K562 (cell line): ENCODE measurements around the gene PCSK5. TPM values are rescaled to one million over a fixed set of nuclear protein-coding genes. Genes with fewer than 3 reads are reported as not detected.

ENCODE experiments used
- ATAC-seq: fragments of 200-7000 bp; cut with Tn5 transposase; 3 replicates; pipeline ENCODE4 v1.9.1; 2020; ENCODE audit warnings: moderate library complexity
- BruUV-seq: library from RNA; stranded (reverse); fragments of 400-500 nt; replicated peaks from 2 replicates; lab custom pipeline; 2021; lab: Mats Ljungman, UMichigan
- CTCF ChIA-PET: fragments of 300-600 bp; formaldehyde crosslinking; extraction: SDS; loops from one replicate; lab custom pipeline; 2021; ENCODE audit warnings: low intra/inter-chr PET ratio; lab: Yijun Ruan, JAX
- POLR2A ChIA-PET: fragments of 300-600, 350-650 bp; sonication (Branson Sonifier 250); formaldehyde crosslinking; extraction: SDS; loops from one replicate; lab custom pipeline; 2021; ENCODE audit warnings: antibody characterized with exemption, inconsistent platforms; lab: Yijun Ruan, JAX
- DNase-seq, 4 experiments: peaks; one replicate each; pipeline versions ENCODE4 v3.0.0 to v3.0.0-alpha.2; 2011 to 2018; ENCODE audit warnings: low spot score in 3 of 4, mixed read lengths in 3 of 4; ENCODE audit errors: extremely low read depth in 1 of 4
- FAIRE-seq: peaks from 2 replicates; lab custom pipeline; 2011; peaks lifted over from hg19 to GRCh38; lab: Jason Lieb, UNC
- H2AFZ ChIP-seq: 2 replicates; pipeline ENCODE4 v1.6.0; 2011; ENCODE audit warnings: low read depth, low read length, control low read depth, inconsistent platforms
- H3K27ac ChIP-seq: fragments of 200-600 bp; 3 replicates; pipeline ENCODE4 v1.8.0; 2011; ENCODE audit warnings: low read depth, mild to moderate bottlenecking, control low read depth, inconsistent platforms, low read length, moderate library complexity, mixed read lengths; ENCODE audit errors: extremely low read depth
- H3K27me3 ChIP-seq, 2 experiments: fragments of 300-600 bp in 1 of 2; 2 replicates in 1 of 2; 3 replicates in 1 of 2; pipeline versions ENCODE4 v1.6.0 to v1.8.0; 2011; ENCODE audit warnings: inconsistent platforms in 2 of 2, low read length in 2 of 2, mild to moderate bottlenecking in 1 of 2, mixed read lengths in 1 of 2, moderate library complexity in 1 of 2; ENCODE audit not compliant: control insufficient read depth in 2 of 2, insufficient read depth in 2 of 2
- H3K36me3 ChIP-seq: fragments of 300-600 bp; 3 replicates; pipeline ENCODE4 v1.8.0; 2011; ENCODE audit warnings: mild to moderate bottlenecking, low read length, inconsistent platforms; ENCODE audit not compliant: control insufficient read depth, insufficient read depth
- H3K4me1 ChIP-seq, 2 experiments: fragments of 200-600 bp in 1 of 2; replicated peaks in 1 of 2; 2 replicates in 1 of 2; 3 replicates in 1 of 2; pipeline versions ENCODE4 v1.5.1 to v1.8.0; 2011; ENCODE audit warnings: inconsistent platforms in 2 of 2, low read length in 2 of 2, mild to moderate bottlenecking in 1 of 2, mixed read lengths in 1 of 2, moderate library complexity in 1 of 2; ENCODE audit not compliant: control insufficient read depth in 2 of 2, insufficient read depth in 2 of 2
- H3K4me2 ChIP-seq: 2 replicates; pipeline ENCODE4 v1.6.1; 2011; ENCODE audit warnings: low read length, control low read depth, inconsistent platforms, mixed read lengths; ENCODE audit not compliant: insufficient read depth
- H3K4me3 ChIP-seq: fragments of 200-600 bp; sonication (generic), shearing (Covaris generic); 2 replicates; pipeline ENCODE4 v1.5.1; 2016; ENCODE audit warnings: control low read depth, inconsistent platforms
- H3K79me2 ChIP-seq: fragments of 200-600 bp; 3 replicates; pipeline ENCODE4 v1.8.0; 2011; ENCODE audit warnings: low read length, inconsistent platforms; ENCODE audit not compliant: control insufficient read depth, insufficient read depth
- H3K9ac ChIP-seq, 2 experiments: 2 replicates each; pipeline versions ENCODE4 v1.6.0 to v1.6.1; 2011; ENCODE audit warnings: low read depth in 2 of 2, low read length in 2 of 2, control low read depth in 1 of 2, inconsistent platforms in 1 of 2, mild to moderate bottlenecking in 1 of 2, mixed read lengths in 1 of 2; ENCODE audit not compliant: insufficient read depth in 1 of 2
- H3K9me1 ChIP-seq: one replicate; pipeline ENCODE4 v1.6.0; 2011; ENCODE audit warnings: inconsistent platforms, mild to moderate bottlenecking, low read length, moderate library complexity; ENCODE audit not compliant: control insufficient read depth, insufficient read depth
- H3K9me3 ChIP-seq: replicated peaks from 2 replicates; pipeline ENCODE4 v1.5.1; 2011; ENCODE audit warnings: low read depth, low read length, inconsistent platforms; ENCODE audit not compliant: control insufficient read depth, insufficient read depth
- H4K20me1 ChIP-seq: replicated peaks from 2 replicates; pipeline ENCODE4 v1.6.1; 2011; ENCODE audit warnings: low read length, inconsistent platforms, mixed read lengths; ENCODE audit not compliant: control insufficient read depth, insufficient read depth
- ARID3B ChIP-seq: fragments of 250-450 bp; sonication (Bioruptor Pico); IDR thresholded peaks from 2 replicates; pipeline ENCODE4 v1.4.0; 2020; ENCODE audit warnings: borderline replicate concordance
- CBX8 ChIP-seq: fragments of 200-600 bp; sonication (generic); IDR thresholded peaks from 2 replicates; pipeline ENCODE4 v1.6.1; 2012; ENCODE audit warnings: borderline replicate concordance, mixed run types, low read depth, mild to moderate bottlenecking, moderate library complexity, mixed read lengths, low read length, control low read depth, inconsistent platforms; ENCODE audit not compliant: poor library complexity, severe bottlenecking; ENCODE audit errors: extremely low read depth
- DNMT1 ChIP-seq: fragments of 450-650 bp; IDR thresholded peaks from 2 replicates; pipeline ENCODE4 v1.6.1; 2016; ENCODE audit warnings: antibody characterized with exemption, mild to moderate bottlenecking
- ETV5 ChIP-seq: sonication (generic); formaldehyde crosslinking; IDR thresholded peaks from 2 replicates; pipeline ENCODE4 v1.4.0; 2020; ENCODE audit warnings: low read depth, mild to moderate bottlenecking, missing genetic modification reagents
- IRF2 ChIP-seq: sonication (generic); formaldehyde crosslinking; IDR thresholded peaks from 2 replicates; pipeline ENCODE4 v1.8.1; 2022; ENCODE audit warnings: mild to moderate bottlenecking, missing genetic modification reagents
- MTA3 ChIP-seq: fragments of 450-650 bp; formaldehyde crosslinking; IDR thresholded peaks from 2 replicates; pipeline ENCODE4 v1.6.1; 2017; ENCODE audit warnings: mild to moderate bottlenecking, borderline replicate concordance
- MYNN ChIP-seq, 2 experiments: sonication (generic); formaldehyde crosslinking in 1 of 2; IDR thresholded peaks; 2 replicates each; pipeline versions ENCODE4 v1.5.0 to v1.6.1; 2016 to 2020; ENCODE audit warnings: antibody characterized with exemption in 1 of 2, missing genetic modification reagents in 1 of 2
- PHF8 ChIP-seq: fragments of 200-600 bp; sonication (generic); IDR thresholded peaks from 2 replicates; pipeline ENCODE4 v1.6.1; 2012; ENCODE audit warnings: mixed run types, mild to moderate bottlenecking, inconsistent platforms, low read length, moderate library complexity, borderline replicate concordance
- SIN3B ChIP-seq: fragments of 450-650 bp; IDR thresholded peaks from 2 replicates; pipeline ENCODE4 v1.6.1; 2017; ENCODE audit warnings: low read depth, mild to moderate bottlenecking, moderate library complexity
- SMAD1 ChIP-seq: fragments of 150-350 bp; IDR thresholded peaks from 2 replicates; pipeline ENCODE4 v1.6.1; 2014; ENCODE audit warnings: low read length, low read depth; ENCODE audit not compliant: partially characterized antibody
- SMARCE1 ChIP-seq: fragments of 450-650 bp; IDR thresholded peaks from 2 replicates; pipeline ENCODE4 v1.7.1; 2016; ENCODE audit warnings: mild to moderate bottlenecking
- TCF7 ChIP-seq: sonication (generic); IDR thresholded peaks from 2 replicates; pipeline ENCODE4 v1.6.1; 2016; ENCODE audit warnings: antibody characterized with exemption, borderline replicate concordance
- THAP7 ChIP-seq: fragments of 250-450 bp; sonication (Bioruptor Pico); IDR thresholded peaks from 2 replicates; pipeline ENCODE4 v1.5.0; 2021
- TSHZ1 ChIP-seq: fragments of 250-450 bp; sonication (Bioruptor Pico); IDR thresholded peaks from 2 replicates; pipeline ENCODE4 v1.4.0; 2020; ENCODE audit warnings: mild to moderate bottlenecking, moderate library complexity
- ZBTB26 ChIP-seq: fragments of 450-650 bp; formaldehyde crosslinking; IDR thresholded peaks from 2 replicates; pipeline ENCODE4 v1.4.0; 2022; ENCODE audit warnings: missing genetic modification characterization
- ZNF561 ChIP-seq: fragments of 450-650 bp; formaldehyde crosslinking; conservative IDR thresholded peaks from 2 replicates; pipeline ENCODE4 v1.4.0; 2020; ENCODE audit warnings: mild to moderate bottlenecking, moderate library complexity
- WGBS: fragments of 100-300 bp; shearing (Covaris generic); methylation state at CpG from one replicate; pipeline ENCODE4 v1.1.6; 2016; ENCODE audit warnings: low coverage, mixed read lengths; ENCODE audit not compliant: insufficient coverage; ENCODE audit errors: missing lambda C conversion rate; 5-methylcytosine and 5-hydroxymethylcytosine counted together
- in situ Hi-C: fragments of 300-500 bp; cut with MboI; formaldehyde crosslinking; loops from 4 replicates; pipeline ENCODE4 v1.15.0; 2018; ENCODE audit warnings: inconsistent platforms, mixed read lengths
- intact Hi-C: fragments of 100-400 bp; cut with micrococcal nuclease; formaldehyde crosslinking; loops from 2 replicates; pipeline ENCODE4 v1.14.2; 2022
- polyA plus RNA-seq, 8 experiments: library from polyadenylated mRNA; depleted of rRNA in 4 of 8; stranded (reverse) in 5 of 8; unstranded in 3 of 8; fragments of >200 nt; fragmentation: Nextera tagmentation in 2 of 8; fragmentation: Illumina TruSeq in 1 of 8; extraction: Ambion mirVana in 2 of 8; extraction: Trizol in 1 of 8; gene quantifications; 2 replicates each; pipeline versions ENCODE4 v1.2.1 to v1.2.3, GENCODE V29; 2011 to 2014; ENCODE audit warnings: inconsistent platforms in 1 of 8, missing spikeins in 1 of 8
- total RNA-seq, 7 experiments: library from RNA; depleted of rRNA in 6 of 7; stranded (reverse); fragments of >200 nt in 6 of 7; fragmentation: Illumina TruSeq in 2 of 7; extraction: Trizol in 2 of 7; gene quantifications; 2 replicates each; pipeline versions ENCODE4 v1.2.1 to v1.2.3, GENCODE V29; 2011 to 2021; ENCODE audit warnings: low replicate concordance in 1 of 7

The PCSK5 gene
- total and polyA plus RNA-seq, 9 of the 15 experiments (the other 6 are each of a cell fraction or from before 2014, with no cell fraction given): not detected

- Histone ChIP-seq H3K27ac (no peak overlapping the region), H3K79me2 (no peaks in the 10 kb centered on the region), H2AFZ (no peak overlapping the region), H3K4me1 (no peaks in the 10 kb centered on the region), H3K36me3 (no peaks in the 10 kb centered on the region), H3K27me3 (no peaks in the 10 kb centered on the region), H3K4me2 (no peak overlapping the region), H4K20me1 (no peaks in the 10 kb centered on the region), H3K9me1 (no peaks in the 10 kb centered on the region), H3K9ac (no peak overlapping the region), H3K4me3 (no peak overlapping the region), H3K9me3 (no peaks in the 10 kb centered on the region)
- CTCF ChIA-PET: no interaction called here
- in situ Hi-C loops (no loop called here), intact Hi-C loops (no loop called here)
- no TSS peak for BruUV-seq
- POLR2A ChIA-PET: no interaction called here
- ATAC-seq (no peak), DNase-seq (no peak), FAIRE-seq (no peak)
- 0% methylated on average over 3 of the region's 6 CpGs for WGBS
- no peak for TF ChIP-seq SMARCE1
- no peak for TF ChIP-seq MTA3
- TF ChIP-seq SMAD1: no peak
- no peak for TF ChIP-seq THAP7 (CRISPR knock-in tag)
- TF ChIP-seq ZNF561: no peak
- TF ChIP-seq IRF2 (CRISPR knock-in tag): no peak
- TF ChIP-seq MYNN (IDR thresholded peaks at IDR 0.05): no peak
- TF ChIP-seq MYNN (CRISPR knock-in tag; IDR thresholded peaks at IDR 0.05): no peak
- TF ChIP-seq PHF8: no peak
- TF ChIP-seq DNMT1: no peak
- TF ChIP-seq ETV5 (CRISPR knock-in tag): no peak
- no peak for TF ChIP-seq CBX8
- no peak for TF ChIP-seq ZBTB26
- TF ChIP-seq TCF7: no peak
- TF ChIP-seq ARID3B (CRISPR knock-in tag): no peak
- no peak for TF ChIP-seq SIN3B
- no peak for TF ChIP-seq TSHZ1
Observed at GRCh38 chr9:76026796-76027195, 136.3 kb downstream of the PCSK5 start.
